Endothelial cell of umbilical vein (primary cell): Measurements from ENCODE around the gene CYP11A1. TPM values are rescaled to one million over a fixed set of nuclear protein-coding genes. Genes with fewer than 3 reads are reported as not detected.

Experiments used
- BruUV-seq: library from RNA; stranded (reverse); fragments of 400-500 nt; replicated peaks from 2 replicates; lab custom pipeline; 2021; lab: Mats Ljungman, UMichigan
- CTCF ChIA-PET: fragments of 300-600, 350-600 bp; sonication (Branson Sonifier 250); formaldehyde crosslinking; loops from one replicate; lab custom pipeline; 2021; ENCODE audit warnings: antibody characterized with exemption, inconsistent platforms; lab: Charles Lee
- POLR2A ChIA-PET: fragments of 300-600, 350-600 bp; sonication (Branson Sonifier 250); formaldehyde crosslinking; loops from one replicate; lab custom pipeline; 2021; ENCODE audit warnings: antibody characterized with exemption, inconsistent platforms; lab: Charles Lee
- DNase-seq: peaks from one replicate; pipeline ENCODE4 v3.0.0-alpha.2; 2011; ENCODE audit warnings: low read depth, low spot score
- FAIRE-seq: peaks from 2 replicates; lab custom pipeline; 2011; peaks lifted over from hg19 to GRCh38; lab: Jason Lieb, UNC
- H2AFZ ChIP-seq: 2 replicates; pipeline ENCODE4 v1.6.0; 2012; ENCODE audit warnings: low read depth, low read length, control low read depth, inconsistent platforms
- H3K27ac ChIP-seq: 2 replicates; pipeline ENCODE4 v1.5.1; 2011; ENCODE audit warnings: low read depth, mild to moderate bottlenecking, control low read depth, low read length, moderate library complexity; ENCODE audit not compliant: insufficient read depth
- H3K27me3 ChIP-seq, 2 experiments: 2 replicates each; pipeline versions ENCODE4 v1.6.0 to v1.6.1; 2011; ENCODE audit warnings: low read length in 2 of 2, mixed read lengths in 1 of 2; ENCODE audit not compliant: control insufficient read depth in 2 of 2, insufficient read depth in 2 of 2
- H3K36me3 ChIP-seq, 2 experiments: 2 replicates in 1 of 2; 3 replicates in 1 of 2; pipeline ENCODE4 v1.5.1; 2011; ENCODE audit warnings: low read length in 2 of 2, mild to moderate bottlenecking in 1 of 2, moderate library complexity in 1 of 2; ENCODE audit not compliant: control insufficient read depth in 2 of 2, insufficient read depth in 2 of 2; ENCODE audit errors: extremely low read depth in 1 of 2
- H3K4me1 ChIP-seq: 3 replicates; pipeline ENCODE4 v1.5.1; 2011; ENCODE audit warnings: mild to moderate bottlenecking, low read length; ENCODE audit not compliant: control insufficient read depth, insufficient read depth; ENCODE audit errors: extremely low read depth
- H3K4me2 ChIP-seq: 2 replicates; pipeline ENCODE4 v1.6.1; 2011; ENCODE audit warnings: low read length, control low read depth, mixed read lengths; ENCODE audit not compliant: insufficient read depth
- H3K4me3 ChIP-seq, 3 experiments: fragments of 200-600 bp in 1 of 3; sonication (generic), shearing (Covaris generic) in 1 of 3; replicated peaks in 1 of 3; 2 replicates each; pipeline ENCODE4 v1.5.1; 2011 to 2016; ENCODE audit warnings: control low read depth in 3 of 3, low read length in 3 of 3, mild to moderate bottlenecking in 2 of 3, inconsistent platforms in 1 of 3, low read depth in 1 of 3, moderate library complexity in 1 of 3; ENCODE audit not compliant: insufficient read depth in 1 of 3
- H3K79me2 ChIP-seq: 2 replicates; pipeline ENCODE4 v1.6.0; 2012; ENCODE audit warnings: low read length, inconsistent platforms; ENCODE audit not compliant: control insufficient read depth, insufficient read depth
- H3K9ac ChIP-seq: replicated peaks from 2 replicates; pipeline ENCODE3; 2011; ENCODE audit warnings: low read length, control low read depth; ENCODE audit not compliant: insufficient read depth; ENCODE audit errors: extremely low read depth
- H3K9me1 ChIP-seq: replicated peaks from 3 replicates; pipeline ENCODE4 v1.6.0; 2011; ENCODE audit warnings: mild to moderate bottlenecking, low read length; ENCODE audit not compliant: control insufficient read depth, insufficient read depth; ENCODE audit errors: extremely low read depth
- H3K9me3 ChIP-seq: replicated peaks from 2 replicates; pipeline ENCODE4 v1.5.1; 2012; ENCODE audit warnings: low read length, inconsistent platforms; ENCODE audit not compliant: control insufficient read depth, insufficient read depth
- H4K20me1 ChIP-seq: replicated peaks from 2 replicates; pipeline ENCODE3; 2011; ENCODE audit warnings: mild to moderate bottlenecking, low read length; ENCODE audit not compliant: control insufficient read depth, insufficient read depth; ENCODE audit errors: extremely low read depth
- CTCF ChIP-seq, 2 donors: IDR thresholded peaks; 1 replicate in 1 of 2; 2 replicates in 1 of 2; pipeline ENCODE4 v1.5.1; 2011; ENCODE audit warnings: low read length in 2 of 2, mild to moderate bottlenecking in 2 of 2, moderate library complexity in 2 of 2, control low read depth in 1 of 2, inconsistent platforms in 1 of 2, low read depth in 1 of 2; ENCODE audit not compliant: insufficient read depth in 1 of 2; ENCODE audit errors: extremely low read depth in 1 of 2
- EZH2 ChIP-seq: IDR thresholded peaks from 2 replicates; pipeline ENCODE4 v1.6.1; 2012; ENCODE audit warnings: borderline replicate concordance, low read depth, mild to moderate bottlenecking, moderate library complexity, low read length, inconsistent platforms; ENCODE audit not compliant: severe bottlenecking
- FOS ChIP-seq: IDR thresholded peaks from 2 replicates; pipeline ENCODE4 v1.6.1; 2011; ENCODE audit warnings: mild to moderate bottlenecking, low read length, moderate library complexity, borderline replicate concordance; ENCODE audit not compliant: insufficient read depth
- GATA2 ChIP-seq: IDR thresholded peaks from 2 replicates; pipeline ENCODE4 v1.7.0; 2011; ENCODE audit warnings: low read depth, mild to moderate bottlenecking, moderate library complexity, mixed read lengths, low read length; ENCODE audit not compliant: insufficient read length, insufficient read depth
- JUN ChIP-seq: IDR thresholded peaks from 2 replicates; pipeline ENCODE4 v1.6.1; 2011; ENCODE audit warnings: borderline replicate concordance, low read depth; ENCODE audit not compliant: insufficient read length, insufficient read depth
- MAX ChIP-seq: IDR thresholded peaks from 2 replicates; pipeline ENCODE4 v1.6.1; 2011; ENCODE audit not compliant: insufficient read depth, insufficient read length
- MYC ChIP-seq: IDR thresholded peaks from one replicate; pipeline ENCODE4 v1.6.1; 2011; ENCODE audit warnings: mild to moderate bottlenecking, low read depth, low read length
- dilution Hi-C: fragments of 300-500 bp; cut with MboI; formaldehyde crosslinking; loops from one replicate; pipeline ENCODE4 v1.15.0; 2019; ENCODE audit warnings: low sequenced_read_pairs; ENCODE audit not compliant: extremely low pct_ligation_motif_present
- intact Hi-C: fragments of 100-400 bp; cut with micrococcal nuclease; formaldehyde crosslinking; loops from one replicate; pipeline ENCODE4 v1.10.0; 2022
- polyA plus RNA-seq, 4 experiments: library from polyadenylated mRNA; depleted of rRNA in 3 of 4; stranded (reverse) in 3 of 4; unstranded in 1 of 4; fragments of >200 nt; gene quantifications; 2 replicates each; pipeline versions ENCODE4 v1.2.1 to v1.2.3, GENCODE V29; 2011 to 2012; ENCODE audit warnings: missing spikeins in 1 of 4
- total RNA-seq: library from RNA; stranded (reverse); gene quantifications from 2 replicates; pipeline ENCODE4 v1.2.3, GENCODE V29; 2021

Gene CYP11A1
- total and polyA plus RNA-seq, 2 donors (not counting 3 experiments of a cell fraction or from before 2014, with no cell fraction given), result 0.08 TPM; not detected in 1

DNA sequence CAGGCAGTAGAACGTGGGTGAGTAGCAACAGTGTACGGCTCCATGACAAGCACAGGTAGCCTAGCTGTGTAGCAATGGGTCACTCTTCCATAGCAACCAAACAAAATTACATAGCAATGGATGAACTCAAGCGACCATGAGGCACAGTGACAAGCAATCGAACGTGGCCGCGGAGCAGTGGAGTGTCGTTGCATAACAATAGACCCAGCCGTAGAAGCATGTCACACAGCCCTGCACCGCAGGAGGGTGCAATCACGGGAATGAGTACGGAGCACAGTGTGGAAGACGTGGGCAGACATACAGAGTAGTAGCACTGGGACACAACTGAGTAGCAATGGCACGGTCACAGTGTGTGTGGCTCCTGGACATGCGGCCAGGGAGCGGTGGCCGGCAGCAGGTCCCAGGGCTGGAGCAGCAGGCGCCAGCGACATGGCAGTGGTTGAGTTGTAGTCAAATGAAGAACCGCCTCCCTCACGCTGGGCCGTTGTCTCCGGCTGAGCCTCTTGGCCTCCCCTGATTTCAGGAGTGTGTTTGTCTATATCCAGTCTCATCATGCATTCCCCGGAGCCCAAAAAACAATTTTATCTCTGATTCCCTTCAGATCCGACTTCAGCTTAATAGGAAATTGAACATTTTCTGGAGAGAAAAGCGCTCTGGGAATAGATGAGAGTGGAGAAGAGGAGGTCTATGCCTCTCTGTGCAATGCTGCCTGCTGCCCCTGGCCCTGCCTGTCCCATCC, 67.2 kb downstream of the CYP11A1 start:
- ChIA-PET CTCF (interaction anchor here (1.7 kb wide), 1 partner anchor 172 kb away, joined by 6 read pairs; no protein-coding TSS in a partner anchor), POLR2A (no interaction called here)
- dilution Hi-C loops (no loop called here), intact Hi-C loops (no loop called here)
- DNase-seq, result no peak
- H3K4me2 ChIP-seq, result no peak overlapping the region
- no peak for FAIRE-seq
- H3K79me2 ChIP-seq, result no peaks in the 10 kb centered on the region
- H3K36me3 ChIP-seq, result no peaks in the 10 kb centered on the region
- H3K4me3 ChIP-seq, result no peak overlapping the region
- no peaks in the 10 kb centered on the region for H4K20me1 ChIP-seq
- peaks cover 7 to 13% of the 10 kb centered on the region in 2 experiments for H3K27me3 ChIP-seq
- H3K27ac ChIP-seq, result no peak overlapping the region
- no peaks in the 10 kb centered on the region for H3K9me3 ChIP-seq
- H3K9ac ChIP-seq, result no peak overlapping the region
- no peak overlapping the region for H2AFZ ChIP-seq
- BruUV-seq, result no TSS peak
- TF ChIP-seq FOS, result no peak
- no peak for TF ChIP-seq MYC
- TF ChIP-seq EZH2, result no peak
- TF ChIP-seq JUN, result no peak
- no peak for TF ChIP-seq CTCF (IDR thresholded peaks at IDR 0.05; ENCODE audit: extremely low read depth in 1 of 2, insufficient read depth in 1 of 2, low read depth in 1 of 2, low read length in 2 of 2)
- no peak for TF ChIP-seq GATA2
- no peak for TF ChIP-seq MAX
- no peaks in the 10 kb centered on the region for H3K4me1 ChIP-seq
- H3K9me1 ChIP-seq, result no peaks in the 10 kb centered on the region
